Activated T-cell treated with anti-CD3 and anti-CD28 coated beads for 24 hours (primary cell): Measurements from ENCODE around the gene ATP9A.
"Not testable (repeated sequence)": the region's sequence is repeated elsewhere in the genome, so short reads cannot be mapped to it uniquely, and the experiment has no call there.

Experiments
- DNase-seq: peaks from one replicate; pipeline ENCODE4 v3.0.0-alpha.2; 2020; ENCODE audit warnings: low read depth

The ATP9A gene

GRCh38 chr20:51723026-51723425, 45.2 kb downstream of the ATP9A start:
- DNase-seq = not testable (repeated sequence)

DNA sequence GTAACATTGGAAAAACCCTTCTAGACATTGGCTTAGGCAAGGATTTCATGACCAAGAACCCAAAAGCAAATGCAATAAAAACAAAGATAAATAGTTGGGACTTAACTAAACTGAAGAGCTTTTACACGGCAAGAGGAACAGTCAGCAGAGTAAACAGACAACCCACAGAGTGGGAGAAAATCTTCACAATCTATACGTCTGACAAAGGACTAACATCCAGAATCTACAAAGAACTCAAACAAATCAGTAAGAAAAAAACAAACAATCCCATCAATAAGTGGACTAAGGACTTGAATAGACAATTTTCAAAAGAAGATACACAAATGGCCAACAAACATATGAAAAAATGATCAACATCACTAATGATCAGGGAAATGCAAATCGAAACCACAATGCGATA, 45.9 kb downstream of the ATP9A start:
- not testable (repeated sequence) for DNase-seq

DNA sequence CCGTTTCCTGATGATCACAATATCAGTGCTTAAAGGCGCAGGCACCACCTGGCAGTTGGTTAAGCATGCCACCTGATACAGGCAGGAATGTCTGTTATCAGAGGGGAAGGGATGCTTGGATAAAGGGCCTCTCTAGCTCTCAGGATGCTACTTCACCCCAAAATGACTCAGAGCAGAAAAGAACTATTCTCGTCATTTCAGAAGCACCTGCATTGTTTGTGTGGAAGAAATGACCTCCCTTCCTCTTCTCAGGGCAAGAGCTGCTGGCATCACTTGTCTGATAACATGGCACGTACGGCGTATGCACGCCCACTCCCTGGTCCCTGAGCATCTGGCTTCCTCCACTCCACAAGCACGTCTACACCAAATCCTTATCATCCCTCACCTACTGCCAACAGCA, 47.3 kb downstream of the ATP9A start:
- no peak for DNase-seq

GRCh38 chr20:51720384-51720783, 47.8 kb downstream of the ATP9A start:
- no peak for DNase-seq

DNA sequence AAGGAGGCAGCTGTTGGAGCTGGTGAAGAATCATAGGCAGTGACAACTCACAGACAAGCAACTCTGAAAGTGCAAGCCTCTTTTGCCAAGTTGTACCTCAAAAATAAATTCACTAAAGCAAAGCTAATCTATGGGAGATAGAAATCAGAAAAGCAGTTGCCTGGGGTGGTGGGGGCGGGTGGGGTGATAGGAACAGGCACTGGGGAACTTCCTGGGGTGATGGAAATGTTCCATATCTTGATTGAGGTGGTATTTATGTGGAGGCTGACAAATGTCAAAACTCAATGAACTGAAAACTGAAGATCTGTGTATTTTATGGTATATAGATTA, 52.4 kb downstream of the ATP9A start:
- no peak for DNase-seq

GRCh38 chr20:51715163-51715855, 52.9 kb downstream of the ATP9A start:
- no peak for DNase-seq

DNA sequence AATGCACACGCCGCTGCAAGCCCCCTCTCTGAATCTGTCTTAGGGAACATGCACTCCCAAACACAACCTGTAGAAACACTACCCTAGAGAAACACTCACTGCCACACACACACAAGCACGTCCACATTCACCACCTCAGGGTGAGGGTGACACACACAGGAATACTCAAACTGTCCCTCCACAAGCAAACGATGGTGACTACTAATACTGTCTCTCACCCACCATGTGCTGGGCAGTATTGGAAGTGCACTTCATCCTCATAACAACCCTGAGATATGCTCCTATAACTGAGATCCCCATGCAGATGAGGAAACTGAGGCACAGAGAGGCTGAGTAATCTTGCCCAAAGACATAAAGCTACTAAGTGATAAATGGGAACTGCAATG, 55.0 kb downstream of the ATP9A start:
- DNase-seq = no peak

DNA sequence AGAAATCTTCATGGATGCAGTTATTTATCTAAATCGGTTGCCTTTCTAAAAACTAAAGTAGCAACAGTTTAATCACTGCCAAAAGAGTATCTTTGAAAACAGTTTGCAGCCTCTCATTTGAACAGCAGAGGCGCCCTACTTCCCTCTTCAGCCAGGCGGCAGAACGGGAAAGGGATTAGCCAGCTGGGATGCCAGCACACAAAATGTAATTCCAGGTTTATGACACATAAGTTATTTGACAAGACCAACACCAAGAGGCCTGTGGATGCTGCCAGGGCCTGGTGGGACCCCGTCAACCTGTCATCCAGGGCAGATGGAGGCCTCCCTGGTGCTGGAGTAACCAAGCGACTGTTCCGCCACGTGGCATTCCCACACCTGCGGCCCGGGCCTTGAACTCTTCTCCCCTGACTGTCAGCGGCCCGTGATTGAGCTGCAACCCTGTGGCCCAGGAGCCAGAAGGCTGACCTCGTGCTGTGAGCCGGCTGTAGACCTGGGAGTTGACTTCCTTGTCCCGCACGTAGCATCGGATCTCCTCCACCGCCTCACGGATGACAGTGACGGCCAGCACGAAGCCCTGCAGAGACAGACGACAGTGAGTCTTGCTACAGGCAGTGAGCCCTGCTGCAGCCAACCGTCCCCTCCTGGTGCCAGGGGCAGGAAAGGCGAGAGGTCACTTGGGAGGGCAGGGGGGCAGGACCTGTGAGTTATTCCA, 55.5 kb downstream of the ATP9A start:
- DNase-seq = no peak

- no peak for DNase-seq
These were observed 56.8 kb downstream of the ATP9A start for GRCh38 chr20:51711426-51711825.

DNA sequence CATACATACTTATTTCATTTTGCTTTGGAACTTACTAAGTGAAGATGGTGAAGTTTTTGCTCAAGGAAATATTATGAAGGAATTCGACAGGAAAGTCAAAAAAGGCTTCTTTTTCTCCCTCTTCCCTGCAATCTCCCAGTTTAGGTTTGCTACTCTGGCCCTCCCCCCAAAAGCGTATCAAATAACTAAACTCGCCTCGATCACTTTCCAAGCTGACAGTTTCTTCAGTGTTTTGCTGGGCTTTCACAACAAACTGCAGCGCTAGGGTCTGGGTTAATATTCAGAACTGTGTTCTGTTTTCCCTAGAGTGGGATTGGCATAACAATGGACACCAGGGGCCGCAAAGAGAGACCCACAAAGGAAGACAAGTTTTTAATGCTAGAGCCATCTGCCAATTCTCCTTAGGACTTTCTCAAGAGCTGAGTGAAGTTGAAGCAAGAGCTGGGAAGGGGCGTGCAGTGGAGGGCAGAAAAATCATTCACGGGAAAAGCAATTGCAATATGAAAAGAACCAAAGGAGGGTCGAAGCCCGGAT, 57.8 kb downstream of the ATP9A start:
- DNase-seq = no peak

DNA sequence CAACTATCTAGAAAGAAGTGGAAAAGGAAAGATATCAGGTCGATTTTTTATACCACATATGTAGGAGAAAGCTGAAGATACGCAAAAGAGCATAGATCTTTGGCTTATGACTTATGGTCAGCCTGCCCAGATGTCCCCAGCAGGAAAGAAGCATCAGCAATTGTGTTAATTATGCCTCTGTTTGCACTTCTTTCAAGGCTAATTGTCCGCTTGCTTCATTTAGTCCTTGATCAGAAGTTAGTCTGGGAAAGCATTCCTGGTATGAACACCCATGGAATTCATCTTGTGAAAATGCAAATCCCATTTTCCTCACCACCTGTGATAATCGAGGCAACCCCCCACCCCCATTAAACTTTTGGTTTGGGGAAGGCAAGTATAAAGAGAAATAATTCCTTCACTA, 62.8 kb downstream of the ATP9A start:
- DNase-seq = no peak

DNA sequence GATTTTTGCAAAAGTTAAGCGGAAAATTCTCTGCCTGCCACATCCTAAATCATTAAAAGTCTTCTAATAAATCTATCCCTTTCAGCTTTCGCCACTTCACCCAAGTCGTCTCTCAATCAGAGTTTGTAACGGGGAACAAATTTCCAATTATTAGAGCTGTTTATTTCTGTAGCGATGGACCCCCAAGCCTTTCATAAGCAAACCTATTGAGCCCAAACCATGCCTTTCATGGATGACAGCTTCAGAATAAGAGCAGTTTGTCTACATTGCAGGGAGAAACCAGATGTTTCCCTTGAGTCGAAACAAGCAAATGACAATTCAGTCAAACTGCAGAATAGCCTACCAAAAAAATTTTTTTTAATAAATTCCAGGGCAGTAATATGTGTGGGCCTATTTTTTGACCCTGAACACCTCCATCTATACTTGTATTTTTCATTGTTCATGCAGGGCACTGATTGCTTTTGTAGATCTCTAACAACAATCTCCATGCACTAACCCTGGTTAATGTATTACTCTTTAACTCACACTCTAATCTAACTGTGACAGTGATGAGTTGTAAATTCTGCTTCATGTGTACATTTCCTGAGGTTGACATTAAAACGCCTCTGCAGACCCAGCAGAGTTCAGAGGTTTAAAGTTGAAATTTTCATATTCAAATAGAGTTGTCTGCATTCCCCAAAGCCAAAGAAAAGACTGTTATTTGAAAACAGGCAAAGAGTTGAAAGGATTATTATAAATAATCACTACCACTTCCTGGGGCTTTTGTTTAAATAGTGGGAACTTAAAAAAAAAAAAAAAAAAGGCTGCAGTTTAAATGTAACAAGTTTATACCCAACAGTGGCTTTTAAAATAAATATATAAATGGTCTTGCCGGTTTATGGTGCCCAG, 64.5 kb downstream of the ATP9A start:
- DNase-seq = no peak

- no peak for DNase-seq
These were observed 65.6 kb downstream of the ATP9A start for GRCh38 chr20:51702556-51702955.

GRCh38 chr20:51700809-51701285, 67.3 kb downstream of the ATP9A start:
- no peak for DNase-seq

- DNase-seq = no peak
These were observed 69.9 kb downstream of the ATP9A start for GRCh38 chr20:51698252-51698651.

- no peak for DNase-seq
These were observed 70.9 kb downstream of the ATP9A start for GRCh38 chr20:51697096-51697826.

- DNase-seq = no peak
These were observed 71.7 kb downstream of the ATP9A start for GRCh38 chr20:51696304-51697071.

GRCh38 chr20:51695574-51696303, 72.5 kb downstream of the ATP9A start:
- no peak for DNase-seq

GRCh38 chr20:51692806-51693400, 75.3 kb downstream of the ATP9A start:
- DNase-seq = no peak

DNA sequence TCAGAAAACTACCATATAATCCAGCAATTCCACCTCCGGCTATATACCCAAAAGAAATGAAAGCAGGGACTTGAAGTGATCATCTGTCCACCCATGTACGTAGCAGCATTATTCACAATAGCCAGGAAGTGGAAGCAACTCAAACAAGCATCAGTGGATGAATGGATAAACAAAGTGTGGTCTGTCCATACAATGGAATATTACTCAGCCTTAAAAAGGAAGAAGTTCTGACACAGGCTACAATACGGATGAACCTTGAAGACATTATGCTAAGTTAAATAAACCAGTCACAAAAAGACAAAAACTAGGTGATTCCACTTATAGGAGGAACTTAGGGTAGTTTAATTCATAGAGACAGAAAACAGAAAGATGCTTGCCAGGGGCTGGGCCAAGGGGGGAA, 76.5 kb downstream of the ATP9A start:
- no peak for DNase-seq
